Prostate gland (tissue), 2 donors: ENCODE results near the gene PDZD11.

Experiments used
- CTCF ChIP-seq, 4 experiments: fragments of 200-600 bp in 2 of 4; fragments of 450-650 bp in 2 of 4; sonication (generic) in 2 of 4; IDR thresholded peaks; 1 replicate in 3 of 4; 2 replicates in 1 of 4; pipeline ENCODE4 v1.5.1; 2016 to 2019; ENCODE audit warnings: antibody characterized with exemption in 4 of 4, mild to moderate bottlenecking in 2 of 4, moderate library complexity in 2 of 4
- POLR2AphosphoS5 ChIP-seq: sonication (generic); formaldehyde crosslinking; IDR thresholded peaks from one replicate; pipeline ENCODE4 v1.6.1; 2017; ENCODE audit warnings: antibody characterized with exemption

DNA sequence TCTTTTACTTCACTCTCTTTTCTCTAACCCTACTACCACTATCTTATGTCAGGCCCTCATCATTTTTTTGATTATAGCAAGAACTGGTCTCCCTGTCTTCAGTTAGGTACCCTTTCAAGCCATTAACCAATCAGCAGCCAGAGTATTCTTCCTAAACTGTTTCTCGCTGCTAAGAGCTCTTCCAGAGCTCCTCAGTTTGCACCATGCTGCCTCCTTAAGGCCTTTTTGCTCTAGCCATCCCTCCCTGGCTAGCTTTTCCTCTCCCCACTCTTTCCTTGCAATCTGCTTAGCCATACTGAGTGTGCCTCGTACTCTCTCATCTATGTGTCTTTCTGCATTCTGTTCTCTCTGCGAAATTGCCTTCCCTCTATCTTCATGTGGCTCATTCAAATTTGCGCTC is 33.1 kb upstream of the PDZD11 start:
- TF ChIP-seq CTCF (IDR thresholded peaks at IDR 0.05) = no peak
- no peak for TF ChIP-seq POLR2AphosphoS5
